HEK293 (cell line): ENCODE measurements around the gene MRPS14.

Experiments used
- CTCF ChIP-seq: fragments of 450-650 bp; formaldehyde crosslinking; IDR thresholded peaks from 2 replicates; pipeline ENCODE4 v1.5.1; 2016; ENCODE audit warnings: missing biosample characterization, missing genetic modification characterization
- FEZF1 ChIP-seq: fragments of 450-650 bp; formaldehyde crosslinking; IDR thresholded peaks from 2 replicates; pipeline ENCODE4 v1.5.1; 2016; ENCODE audit warnings: missing biosample characterization, missing genetic modification characterization
- KLF17 ChIP-seq: fragments of 450-650 bp; formaldehyde crosslinking; IDR thresholded peaks from 2 replicates; pipeline ENCODE4 v1.5.1; 2016; ENCODE audit warnings: missing biosample characterization, missing genetic modification characterization
- MYNN ChIP-seq: fragments of 450-650 bp; formaldehyde crosslinking; IDR thresholded peaks from 2 replicates; pipeline ENCODE4 v1.5.1; 2016; ENCODE audit warnings: missing biosample characterization, missing genetic modification characterization, borderline replicate concordance
- REPIN1 ChIP-seq: fragments of 450-650 bp; formaldehyde crosslinking; IDR thresholded peaks from 2 replicates; pipeline ENCODE4 v1.5.1; 2017; ENCODE audit warnings: missing biosample characterization, missing genetic modification characterization, low read depth
- YY1 ChIP-seq: fragments of 450-650 bp; formaldehyde crosslinking; IDR thresholded peaks from 2 replicates; pipeline ENCODE4 v1.5.1; 2018; ENCODE audit warnings: missing biosample characterization, missing genetic modification characterization
- ZBTB7A ChIP-seq: fragments of 450-650 bp; formaldehyde crosslinking; IDR thresholded peaks from 2 replicates; pipeline ENCODE4 v1.5.1; 2016; ENCODE audit warnings: low read depth, missing biosample characterization, missing genetic modification characterization
- ZIC2 ChIP-seq: fragments of 450-650 bp; formaldehyde crosslinking; IDR thresholded peaks from 2 replicates; pipeline ENCODE4 v1.5.1; 2016; ENCODE audit warnings: missing biosample characterization, missing genetic modification characterization
- ZNF24 ChIP-seq: fragments of 450-650 bp; formaldehyde crosslinking; IDR thresholded peaks from 2 replicates; pipeline ENCODE4 v1.5.1; 2016; ENCODE audit warnings: missing biosample characterization, missing genetic modification characterization
- ZNF274 ChIP-seq, 2 experiments: fragments of 200-500 bp in 1 of 2; fragments of 450-650 bp in 1 of 2; sonication (Bioruptor generic) in 1 of 2; formaldehyde crosslinking in 1 of 2; IDR thresholded peaks; 2 replicates each; pipeline versions ENCODE4 v1.5.1 to v1.6.1; 2014 to 2016; ENCODE audit warnings: borderline replicate concordance in 1 of 2, inconsistent platforms in 1 of 2, low read length in 1 of 2, missing biosample characterization in 1 of 2, missing genetic modification characterization in 1 of 2
- ZNF404 ChIP-seq: fragments of 450-650 bp; formaldehyde crosslinking; IDR thresholded peaks from 2 replicates; pipeline ENCODE4 v1.5.1; 2017; ENCODE audit warnings: missing biosample characterization, missing genetic modification characterization
- ZNF416 ChIP-seq: fragments of 450-650 bp; formaldehyde crosslinking; IDR thresholded peaks from 2 replicates; pipeline ENCODE4 v1.5.1; 2016; ENCODE audit warnings: missing biosample characterization, missing genetic modification characterization

- TF ChIP-seq ZBTB7A (tag by site-specific recombination): no peak
- TF ChIP-seq CTCF (tag by site-specific recombination): no peak
- no peak for TF ChIP-seq MYNN (tag by site-specific recombination)
- TF ChIP-seq ZNF24: no peak
- TF ChIP-seq KLF17 (tag by site-specific recombination): no peak
- no peak for TF ChIP-seq FEZF1 (tag by site-specific recombination)
- TF ChIP-seq ZIC2 (tag by site-specific recombination): no peak
- TF ChIP-seq REPIN1 (tag by site-specific recombination): no peak
- no peak for TF ChIP-seq ZNF274 (IDR thresholded peaks at IDR 0.05; ENCODE audit: low read length)
- TF ChIP-seq ZNF274 (tag by site-specific recombination; IDR thresholded peaks at IDR 0.05; ENCODE audit: borderline replicate concordance): no peak
- TF ChIP-seq ZNF416 (tag by site-specific recombination): no peak
- no peak for TF ChIP-seq ZNF404
- no peak for TF ChIP-seq YY1 (tag by site-specific recombination)
These were observed 1.5 kb upstream of the MRPS14 start for GRCh38 chr1:175024773-175025172.
